HEK293T (cell line): Measurements from ENCODE around the gene FBXO9.

ENCODE experiments used
- CTCF ChIA-PET: fragments of 350-600 bp; formaldehyde crosslinking; extraction: SDS; loops from one replicate; lab custom pipeline; 2021; ENCODE audit warnings: antibody characterized with exemption, inconsistent platforms; lab: Yijun Ruan, JAX
- POLR2A ChIA-PET: fragments of 350-600 bp; formaldehyde crosslinking; extraction: SDS; loops from one replicate; lab custom pipeline; 2020; ENCODE audit warnings: antibody characterized with exemption, inconsistent platforms; lab: Yijun Ruan, JAX
- DNase-seq: peaks from one replicate; pipeline ENCODE4 v3.0.0; 2012; ENCODE audit warnings: mixed read lengths; ENCODE audit errors: extremely low spot score
- ARNT ChIP-seq: fragments of 450-650 bp; IDR thresholded peaks from 2 replicates; pipeline ENCODE4 v1.6.1; 2017; ENCODE audit warnings: mild to moderate bottlenecking
- BHLHE40 ChIP-seq: fragments of 450-650 bp; IDR thresholded peaks from 2 replicates; pipeline ENCODE4 v1.6.1; 2016; ENCODE audit warnings: mild to moderate bottlenecking, moderate library complexity, borderline replicate concordance
- CTBP1 ChIP-seq: fragments of 450-650 bp; IDR thresholded peaks from 2 replicates; pipeline ENCODE4 v1.6.1; 2016; ENCODE audit warnings: borderline replicate concordance
- ELF4 ChIP-seq: fragments of 450-650 bp; IDR thresholded peaks from 2 replicates; pipeline ENCODE4 v1.6.1; 2017; ENCODE audit warnings: antibody characterized with exemption
- FOXA1 ChIP-seq: fragments of 450-650 bp; IDR thresholded peaks from 2 replicates; pipeline ENCODE4 v1.6.1; 2016; ENCODE audit warnings: mild to moderate bottlenecking
- FOXK2 ChIP-seq: fragments of 450-650 bp; IDR thresholded peaks from 2 replicates; pipeline ENCODE4 v1.6.1; 2016; ENCODE audit warnings: mild to moderate bottlenecking
- FOXM1 ChIP-seq: fragments of 450-650 bp; IDR thresholded peaks from 2 replicates; pipeline ENCODE4 v1.6.1; 2017; ENCODE audit warnings: mild to moderate bottlenecking, borderline replicate concordance
- HDGF ChIP-seq: fragments of 450-650 bp; IDR thresholded peaks from 2 replicates; pipeline ENCODE4 v1.6.1; 2017; ENCODE audit warnings: antibody characterized with exemption, borderline replicate concordance
- L3MBTL2 ChIP-seq: fragments of 450-650 bp; conservative IDR thresholded peaks from 2 replicates; pipeline ENCODE4 v1.6.1; 2016; ENCODE audit warnings: mild to moderate bottlenecking
- LEF1 ChIP-seq: fragments of 450-650 bp; IDR thresholded peaks from 2 replicates; pipeline ENCODE4 v1.6.1; 2017; ENCODE audit warnings: mild to moderate bottlenecking, borderline replicate concordance
- NFRKB ChIP-seq: fragments of 450-650 bp; IDR thresholded peaks from 2 replicates; pipeline ENCODE4 v1.6.1; 2016; ENCODE audit warnings: mild to moderate bottlenecking, moderate library complexity
- SP1 ChIP-seq: fragments of 450-650 bp; IDR thresholded peaks from 2 replicates; pipeline ENCODE4 v1.6.1; 2017
- SUZ12 ChIP-seq: fragments of 450-650 bp; IDR thresholded peaks from 2 replicates; pipeline ENCODE4 v1.6.1; 2016; ENCODE audit warnings: mild to moderate bottlenecking
- TARDBP ChIP-seq: fragments of 450-650 bp; IDR thresholded peaks from 2 replicates; pipeline ENCODE4 v1.6.1; 2016
- ZNF384 ChIP-seq: fragments of 450-650 bp; IDR thresholded peaks from 2 replicates; pipeline ENCODE4 v1.6.1; 2016
- TF ChIP-seq, protein P1 (sequence below): fragments of 450-650 bp; IDR thresholded peaks from 2 replicates; pipeline ENCODE4 v1.6.1; 2016

Gene FBXO9

DNA sequence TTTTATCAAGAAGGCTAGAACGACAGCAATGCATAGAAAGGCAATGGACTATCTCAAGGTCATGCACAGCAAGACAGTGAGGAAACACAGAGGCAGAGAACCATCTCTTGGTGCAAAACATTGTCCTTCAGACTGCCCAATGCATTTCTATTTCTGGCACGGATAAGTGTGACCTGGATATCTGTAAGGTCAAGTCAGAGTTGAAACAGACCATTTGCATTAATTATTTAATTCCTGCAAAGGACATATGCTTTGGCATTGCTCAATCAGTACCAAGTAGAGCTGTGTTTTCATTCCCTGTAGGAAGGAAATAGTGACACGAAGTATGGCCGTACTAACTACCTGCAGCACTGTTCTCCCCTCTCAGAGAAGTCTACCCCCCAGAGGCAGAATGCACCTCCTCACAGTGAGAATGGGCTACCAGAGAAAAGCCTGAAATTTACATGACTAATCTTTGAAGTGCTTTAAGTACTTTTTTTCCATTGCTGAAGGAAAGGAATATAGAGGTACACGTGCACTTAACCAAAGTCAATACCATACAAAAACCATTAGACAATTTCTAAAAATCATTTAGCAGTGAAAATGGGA is 38.0 kb upstream of the FBXO9 start:
- ChIA-PET CTCF (no interaction called here), POLR2A (no interaction called here)
- no peak for TF ChIP-seq TARDBP
- no peak for TF ChIP-seq FOXA1
- no peak for TF ChIP-seq ARNT
- TF ChIP-seq HDGF, result no peak
- no peak for TF ChIP-seq ELF4
- no peak for TF ChIP-seq BHLHE40
- no peak for TF ChIP-seq CTBP1
- no peak for TF ChIP-seq FOXK2
- no peak for TF ChIP-seq ZNF384
- no peak for TF ChIP-seq LEF1
- no peak for TF ChIP-seq SP1
- no peak for TF ChIP-seq SUZ12
- TF ChIP-seq L3MBTL2, result no peak
- TF ChIP-seq FOXM1, result no peak
- no peak for TF ChIP-seq NFRKB
- TF ChIP-seq, protein P1, sequence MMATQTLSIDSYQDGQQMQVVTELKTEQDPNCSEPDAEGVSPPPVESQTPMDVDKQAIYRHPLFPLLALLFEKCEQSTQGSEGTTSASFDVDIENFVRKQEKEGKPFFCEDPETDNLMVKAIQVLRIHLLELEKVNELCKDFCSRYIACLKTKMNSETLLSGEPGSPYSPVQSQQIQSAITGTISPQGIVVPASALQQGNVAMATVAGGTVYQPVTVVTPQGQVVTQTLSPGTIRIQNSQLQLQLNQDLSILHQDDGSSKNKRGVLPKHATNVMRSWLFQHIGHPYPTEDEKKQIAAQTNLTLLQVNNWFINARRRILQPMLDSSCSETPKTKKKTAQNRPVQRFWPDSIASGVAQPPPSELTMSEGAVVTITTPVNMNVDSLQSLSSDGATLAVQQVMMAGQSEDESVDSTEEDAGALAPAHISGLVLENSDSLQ, result no peak
- no peak for DNase-seq

DNA sequence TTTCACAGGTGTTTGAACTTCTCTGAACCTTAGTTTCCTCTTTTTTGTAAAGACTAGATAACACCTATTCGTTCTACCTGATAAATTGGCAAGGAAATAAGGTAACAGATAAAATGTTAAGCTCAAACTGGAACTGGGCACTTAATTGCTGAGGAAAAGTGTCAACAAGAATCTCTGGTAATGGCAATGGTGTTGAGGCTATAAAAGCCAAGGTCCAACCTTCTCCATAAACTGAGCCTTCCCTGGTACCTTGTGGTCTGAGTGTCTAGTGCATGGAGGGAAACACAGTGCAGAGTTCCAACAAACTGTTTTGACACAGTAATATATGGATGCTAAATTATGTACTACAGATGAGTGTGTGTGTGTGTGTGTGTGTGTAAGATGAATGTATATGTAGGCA is 36.7 kb upstream of the FBXO9 start:
- ChIA-PET POLR2A (no interaction called here), CTCF (no interaction called here)
- TF ChIP-seq LEF1 (no peak), SUZ12 (no peak), ZNF384 (no peak), SP1 (no peak), FOXM1 (no peak), NFRKB (no peak)
- DNase-seq, result no peak

DNA sequence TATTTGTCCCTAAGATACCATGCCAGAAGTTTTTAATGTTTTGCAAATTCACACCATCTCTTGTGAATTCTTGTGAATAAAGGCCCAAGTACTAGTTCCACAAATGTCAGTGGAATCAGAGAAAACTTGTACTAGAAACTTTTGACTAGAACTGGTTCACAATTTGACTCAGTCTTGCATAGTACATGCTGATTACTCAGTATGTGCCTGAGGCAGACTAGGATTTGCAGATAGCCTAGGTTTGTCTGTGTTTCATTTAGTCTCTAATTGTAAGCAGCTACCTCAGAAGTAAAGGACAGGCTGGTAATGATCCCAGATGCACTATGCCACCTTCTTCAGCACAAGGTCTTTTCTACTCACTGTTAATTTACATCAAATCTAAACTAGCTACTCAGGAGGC is 35.9 kb upstream of the FBXO9 start:
- POLR2A ChIA-PET, result no interaction called here
- TF ChIP-seq FOXK2 (no peak), CTBP1 (no peak), BHLHE40 (no peak), SUZ12 (no peak), FOXA1 (no peak), NFRKB (no peak)
- CTCF ChIA-PET, result no interaction called here
- no peak for DNase-seq

DNA sequence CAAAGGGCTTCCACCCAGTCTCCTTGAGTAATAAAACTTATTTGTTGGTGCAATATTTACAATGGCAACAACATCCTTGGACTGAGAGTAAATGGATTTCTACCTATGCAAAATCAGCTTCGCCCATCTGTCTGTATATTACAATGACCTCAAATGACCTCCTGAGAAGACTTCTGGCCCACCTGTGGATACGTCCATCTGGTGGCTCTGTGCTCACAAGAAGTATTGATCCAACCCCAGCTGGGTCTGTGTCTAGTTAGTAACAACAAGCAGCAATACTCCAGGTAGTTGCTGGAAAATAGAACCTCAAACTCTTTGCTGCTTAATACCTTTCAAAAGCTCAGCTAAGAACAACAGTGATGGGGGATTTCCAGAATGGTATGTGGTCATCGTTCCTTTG is 35.4 kb upstream of the FBXO9 start:
- DNase-seq, result no peak
- TF ChIP-seq SUZ12 (no peak), BHLHE40 (no peak), ELF4 (no peak), ZNF384 (no peak), LEF1 (no peak), HDGF (no peak), SP1 (no peak), CTBP1 (no peak)
- TF ChIP-seq, protein P1, result no peak
- POLR2A ChIA-PET, result no interaction called here
- CTCF ChIA-PET, result no interaction called here

DNA sequence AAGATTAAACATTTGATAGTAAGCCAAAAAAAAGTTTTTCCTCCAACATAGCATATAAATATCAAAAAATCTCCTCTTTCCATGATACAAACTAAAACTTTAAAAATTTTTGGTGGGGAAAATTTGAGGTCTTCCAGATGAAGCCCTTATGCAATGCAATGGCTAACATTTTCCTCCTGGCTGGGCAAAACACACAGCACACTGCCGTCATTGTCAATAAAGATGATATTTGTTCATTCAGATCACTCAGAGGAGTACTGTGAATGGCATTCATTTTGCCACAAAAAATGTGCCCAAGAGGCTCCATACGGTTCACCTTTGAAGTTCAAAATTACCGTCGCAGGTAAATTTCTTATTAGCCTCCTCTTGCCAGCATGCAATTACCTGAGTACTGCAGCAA is 33.9 kb upstream of the FBXO9 start:
- ChIA-PET POLR2A (no interaction called here), CTCF (interaction anchor here (0.7 kb wide), 1 partner anchor 378 kb away, joined by 3 read pairs; no protein-coding TSS in a partner anchor)
- DNase-seq, result no peak
- no peak for TF ChIP-seq FOXM1
- TF ChIP-seq, protein P1, result no peak

DNA sequence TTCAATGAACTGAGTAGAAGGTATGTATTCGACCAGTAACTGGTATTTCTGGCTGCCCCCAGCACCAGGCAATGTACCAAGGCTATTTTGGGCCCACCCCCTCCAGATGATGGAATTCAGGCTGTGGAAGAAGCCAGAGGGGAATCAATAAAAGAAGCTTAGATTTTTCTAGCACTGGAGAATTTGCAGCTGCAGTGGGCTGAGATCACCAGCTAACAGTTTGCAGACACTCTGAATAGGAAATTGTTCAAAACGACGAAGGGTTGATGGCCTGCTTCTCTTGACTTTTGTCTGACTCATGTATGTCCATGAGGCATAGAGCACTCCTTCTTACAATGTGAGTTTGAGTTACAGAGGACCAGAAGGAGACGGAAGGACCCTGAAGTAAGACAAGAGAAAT is 32.4 kb upstream of the FBXO9 start:
- ChIA-PET CTCF (no interaction called here), POLR2A (no interaction called here)
- no peak for TF ChIP-seq BHLHE40
- TF ChIP-seq SUZ12, result no peak
- no peak for TF ChIP-seq CTBP1
- no peak for TF ChIP-seq FOXK2
- no peak for TF ChIP-seq L3MBTL2
- TF ChIP-seq LEF1, result no peak
- TF ChIP-seq, protein P1, result no peak
- TF ChIP-seq FOXM1, result no peak
- no peak for TF ChIP-seq SP1
- no peak for TF ChIP-seq FOXA1
- TF ChIP-seq NFRKB, result no peak
- TF ChIP-seq TARDBP, result no peak
- TF ChIP-seq ARNT, result no peak
- TF ChIP-seq ELF4, result no peak
- no peak for TF ChIP-seq ZNF384
- no peak for TF ChIP-seq HDGF
- DNase-seq, result no peak
